K562 (cell line): ENCODE measurements around the gene GTF3C1. TPM values are rescaled to one million over a fixed set of nuclear protein-coding genes. Genes with fewer than 3 reads are reported as not detected.

ENCODE experiments used
- EWSR1 ChIP-seq: fragments of 450-650 bp; IDR thresholded peaks from 2 replicates; pipeline ENCODE4 v1.6.1; 2018; ENCODE audit warnings: borderline replicate concordance, mild to moderate bottlenecking, low read depth, moderate library complexity; ENCODE audit not compliant: partially characterized antibody
- HES1 ChIP-seq: fragments of 450-650 bp; IDR thresholded peaks from 2 replicates; pipeline ENCODE4 v1.6.1; 2016; ENCODE audit warnings: low read depth, mild to moderate bottlenecking, moderate library complexity
- JUNB ChIP-seq: fragments of 450-650 bp; formaldehyde crosslinking; conservative IDR thresholded peaks from 2 replicates; pipeline ENCODE4 v1.4.0; 2020; ENCODE audit warnings: mild to moderate bottlenecking
- KHSRP ChIP-seq: fragments of 450-650 bp; IDR thresholded peaks from 2 replicates; pipeline ENCODE4 v1.6.1; 2017
- NBN ChIP-seq: fragments of 450-650 bp; IDR thresholded peaks from 2 replicates; pipeline ENCODE4 v1.6.1; 2016; ENCODE audit warnings: low read depth, mild to moderate bottlenecking
- POLR2AphosphoS5 ChIP-seq: IDR thresholded peaks from 2 replicates; pipeline ENCODE4 v1.6.1; 2011; ENCODE audit warnings: mild to moderate bottlenecking, low read depth, low read length, moderate library complexity; ENCODE audit not compliant: control insufficient read depth, insufficient read depth
- POLR2G ChIP-seq: fragments of 200-400 bp; formaldehyde crosslinking; IDR thresholded peaks from 2 replicates; pipeline ENCODE4 v1.6.1; 2017; ENCODE audit warnings: low read depth, mild to moderate bottlenecking, antibody characterized with exemption, low read length, moderate library complexity
- SMC3 ChIP-seq: conservative IDR thresholded peaks from 2 replicates; pipeline ENCODE4 v1.6.1; 2011; ENCODE audit warnings: low read depth, low read length, improper control_type of control experiment; ENCODE audit not compliant: insufficient read depth
- STAT5A ChIP-seq: IDR thresholded peaks from 2 replicates; pipeline ENCODE4 v1.6.1; 2012; ENCODE audit warnings: low read length, inconsistent platforms, borderline replicate concordance
- TCF7 ChIP-seq: sonication (generic); IDR thresholded peaks from 2 replicates; pipeline ENCODE4 v1.6.1; 2016; ENCODE audit warnings: antibody characterized with exemption, borderline replicate concordance
- THRB ChIP-seq: fragments of 450-650 bp; formaldehyde crosslinking; conservative IDR thresholded peaks from 2 replicates; pipeline ENCODE4 v1.4.0; 2022; ENCODE audit warnings: mild to moderate bottlenecking, missing genetic modification characterization
- ZNF197 ChIP-seq: fragments of 200-800 bp; sonication (Bioruptor generic); IDR thresholded peaks from 2 replicates; pipeline ENCODE4 v1.6.1; 2016; ENCODE audit warnings: low read depth, missing genetic modification characterization, missing compliant biosample characterization
- polyA plus RNA-seq, 8 experiments: library from polyadenylated mRNA; depleted of rRNA in 4 of 8; stranded (reverse) in 5 of 8; unstranded in 3 of 8; fragments of >200 nt; fragmentation: Nextera tagmentation in 2 of 8; fragmentation: Illumina TruSeq in 1 of 8; extraction: Ambion mirVana in 2 of 8; extraction: Trizol in 1 of 8; gene quantifications; 2 replicates each; pipeline versions ENCODE4 v1.2.1 to v1.2.3, GENCODE V29; 2011 to 2014; ENCODE audit warnings: inconsistent platforms in 1 of 8, missing spikeins in 1 of 8
- total RNA-seq, 7 experiments: library from RNA; depleted of rRNA in 6 of 7; stranded (reverse); fragments of >200 nt in 6 of 7; fragmentation: Illumina TruSeq in 2 of 7; extraction: Trizol in 2 of 7; gene quantifications; 2 replicates each; pipeline versions ENCODE4 v1.2.1 to v1.2.3, GENCODE V29; 2011 to 2021; ENCODE audit warnings: low replicate concordance in 1 of 7
- TF ChIP-seq, protein P1 (sequence below), 2 experiments: fragments of 450-650 bp in 1 of 2; sonication (generic) in 1 of 2; formaldehyde crosslinking in 1 of 2; IDR thresholded peaks; 2 replicates each; pipeline versions ENCODE4 v1.7.1 to v1.9.0; 2016 to 2022; ENCODE audit warnings: inconsistent platforms in 1 of 2, mild to moderate bottlenecking in 1 of 2, missing genetic modification reagents in 1 of 2
- TF ChIP-seq, protein P2 (sequence below): sonication (generic); formaldehyde crosslinking; IDR thresholded peaks from 2 replicates; pipeline ENCODE4 v1.8.1; 2023; ENCODE audit warnings: mild to moderate bottlenecking, missing genetic modification reagents

Gene GTF3C1
- total and polyA plus RNA-seq, 9 of the 15 experiments (the other 6 are each of a cell fraction or from before 2014, with no cell fraction given) = 0.72 to 63.6 (median 30.9) TPM

GRCh38 chr16:27549746-27550581, at the start of gene GTF3C1, which contains the start of gene KATNIP (continued):
- TF ChIP-seq, protein P1, sequence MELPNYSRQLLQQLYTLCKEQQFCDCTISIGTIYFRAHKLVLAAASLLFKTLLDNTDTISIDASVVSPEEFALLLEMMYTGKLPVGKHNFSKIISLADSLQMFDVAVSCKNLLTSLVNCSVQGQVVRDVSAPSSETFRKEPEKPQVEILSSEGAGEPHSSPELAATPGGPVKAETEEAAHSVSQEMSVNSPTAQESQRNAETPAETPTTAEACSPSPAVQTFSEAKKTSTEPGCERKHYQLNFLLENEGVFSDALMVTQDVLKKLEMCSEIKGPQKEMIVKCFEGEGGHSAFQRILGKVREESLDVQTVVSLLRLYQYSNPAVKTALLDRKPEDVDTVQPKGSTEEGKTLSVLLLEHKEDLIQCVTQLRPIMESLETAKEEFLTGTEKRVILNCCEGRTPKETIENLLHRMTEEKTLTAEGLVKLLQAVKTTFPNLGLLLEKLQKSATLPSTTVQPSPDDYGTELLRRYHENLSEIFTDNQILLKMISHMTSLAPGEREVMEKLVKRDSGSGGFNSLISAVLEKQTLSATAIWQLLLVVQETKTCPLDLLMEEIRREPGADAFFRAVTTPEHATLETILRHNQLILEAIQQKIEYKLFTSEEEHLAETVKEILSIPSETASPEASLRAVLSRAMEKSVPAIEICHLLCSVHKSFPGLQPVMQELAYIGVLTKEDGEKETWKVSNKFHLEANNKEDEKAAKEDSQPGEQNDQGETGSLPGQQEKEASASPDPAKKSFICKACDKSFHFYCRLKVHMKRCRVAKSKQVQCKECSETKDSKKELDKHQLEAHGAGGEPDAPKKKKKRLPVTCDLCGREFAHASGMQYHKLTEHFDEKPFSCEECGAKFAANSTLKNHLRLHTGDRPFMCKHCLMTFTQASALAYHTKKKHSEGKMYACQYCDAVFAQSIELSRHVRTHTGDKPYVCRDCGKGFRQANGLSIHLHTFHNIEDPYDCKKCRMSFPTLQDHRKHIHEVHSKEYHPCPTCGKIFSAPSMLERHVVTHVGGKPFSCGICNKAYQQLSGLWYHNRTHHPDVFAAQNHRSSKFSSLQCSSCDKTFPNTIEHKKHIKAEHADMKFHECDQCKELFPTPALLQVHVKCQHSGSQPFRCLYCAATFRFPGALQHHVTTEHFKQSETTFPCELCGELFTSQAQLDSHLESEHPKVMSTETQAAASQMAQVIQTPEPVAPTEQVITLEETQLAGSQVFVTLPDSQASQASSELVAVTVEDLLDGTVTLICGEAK (IDR thresholded peaks at IDR 0.05) = peak; percentile 93
- TF ChIP-seq, protein P1 (CRISPR knock-in tag; IDR thresholded peaks at IDR 0.05) = no peak
- TF ChIP-seq JUNB (CRISPR knock-in tag) (peak; percentile 94), ZNF197 (CRISPR knock-in tag) (no peak), POLR2AphosphoS5 (peak; percentile 52), KHSRP (no peak), THRB (0 out of 2 replicates have a peak, but pooled peaks have one; percentile 65), HES1 (no peak), SMC3 (no peak), STAT5A (no peak), EWSR1 (no peak), POLR2G (peak; percentile 81), TCF7 (no peak), NBN (no peak)
- TF ChIP-seq, protein P2, sequence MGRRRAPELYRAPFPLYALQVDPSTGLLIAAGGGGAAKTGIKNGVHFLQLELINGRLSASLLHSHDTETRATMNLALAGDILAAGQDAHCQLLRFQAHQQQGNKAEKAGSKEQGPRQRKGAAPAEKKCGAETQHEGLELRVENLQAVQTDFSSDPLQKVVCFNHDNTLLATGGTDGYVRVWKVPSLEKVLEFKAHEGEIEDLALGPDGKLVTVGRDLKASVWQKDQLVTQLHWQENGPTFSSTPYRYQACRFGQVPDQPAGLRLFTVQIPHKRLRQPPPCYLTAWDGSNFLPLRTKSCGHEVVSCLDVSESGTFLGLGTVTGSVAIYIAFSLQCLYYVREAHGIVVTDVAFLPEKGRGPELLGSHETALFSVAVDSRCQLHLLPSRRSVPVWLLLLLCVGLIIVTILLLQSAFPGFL (CRISPR knock-in tag) = no peak
